Lower leg skin (tissue), 4 donors: ENCODE results near the gene HINT2. TPM values are rescaled to one million over a fixed set of nuclear protein-coding genes. Genes with fewer than 3 reads are reported as not detected.

ENCODE experiments used
- DNase-seq, 2 donors: peaks; one replicate each; pipeline ENCODE4 v3.0.0-alpha.2; 2019; ENCODE audit warnings: low spot score in 2 of 2
- H3K4me3 ChIP-seq: fragments of 200-600 bp; sonication (generic); 2 replicates; pipeline ENCODE4 v1.5.1; 2017; ENCODE audit warnings: mild to moderate bottlenecking, low read depth; ENCODE audit not compliant: poor library complexity, severe bottlenecking
- CTCF ChIP-seq, 3 donors: fragments of 450-650 bp; IDR thresholded peaks; one replicate each; pipeline ENCODE4 v1.5.1; 2016; ENCODE audit warnings: antibody characterized with exemption in 3 of 3, mild to moderate bottlenecking in 3 of 3, moderate library complexity in 2 of 3
- POLR2A ChIP-seq, 2 donors: fragments of 450-650 bp; IDR thresholded peaks; one replicate each; pipeline ENCODE4 v1.6.1; 2016 to 2017; ENCODE audit warnings: antibody characterized with exemption in 2 of 2, mild to moderate bottlenecking in 1 of 2, moderate library complexity in 1 of 2
- WGBS, 2 donors: methylation state at CpG; one replicate each; pipeline ENCODE4 v1.1.5; 2018; 5-methylcytosine and 5-hydroxymethylcytosine counted together
- intact Hi-C: fragments of 100-400 bp; cut with DNase I; formaldehyde crosslinking; loops from one replicate; pipeline ENCODE4 v1.15.0; 2023; ENCODE audit warnings: low total_unique reads
- total RNA-seq, 4 donors: library from RNA; depleted of rRNA; stranded (reverse); fragments of >200 nt; gene quantifications; one replicate each; pipeline ENCODE4 v1.1.0, GENCODE V29; 2016

Gene HINT2
- total RNA-seq, 4 donors from 2014 or later: 17.8 to 27.9 (median 19.9) TPM

GRCh38 chr9:35832814-35833213 is 18.0 kb upstream of the HINT2 start:
- intact Hi-C loops: no loop called here
- TF ChIP-seq POLR2A (IDR thresholded peaks at IDR 0.05): no peak
- no peak for TF ChIP-seq CTCF (IDR thresholded peaks at IDR 0.05)
- 70 to 83% methylated on average over 5 of the region's 5 CpGs for WGBS, 2 donors
- no peak overlapping the region for H3K4me3 ChIP-seq
- DNase-seq: no peak

GRCh38 chr9:35831040-35831439 is 16.2 kb upstream of the HINT2 start:
- no peak overlapping the region for H3K4me3 ChIP-seq
- TF ChIP-seq POLR2A (IDR thresholded peaks at IDR 0.05) (no peak), CTCF (IDR thresholded peaks at IDR 0.05) (no peak)
- intact Hi-C loops: no loop called here
- DNase-seq: no peak
- 79 to 80% methylated on average over 4 of the region's 4 CpGs for WGBS, 2 donors

GRCh38 chr9:35829764-35830096 is 14.9 kb upstream of the HINT2 start:
- WGBS, 2 donors: 54 to 75% methylated on average over 2 of the region's 2 CpGs
- TF ChIP-seq CTCF (IDR thresholded peaks at IDR 0.05): no peak
- intact Hi-C loops: no loop called here
- H3K4me3 ChIP-seq: no peak overlapping the region
- no peak for DNase-seq

- intact Hi-C loops: no loop called here
- peak within 1 kb of the TSS; percentile 44 for H3K4me3 ChIP-seq
- TF ChIP-seq POLR2A (IDR thresholded peaks at IDR 0.05): no peak
- TF ChIP-seq CTCF (IDR thresholded peaks at IDR 0.05): no peak
- peak; percentile 97 to 100 for DNase-seq
- WGBS, 2 donors: 2% methylated on average over 16 to 28 of the region's 53 CpGs
Observed at GRCh38 chr9:35829084-35829763, 14.4 kb upstream of the HINT2 start, which contains the start of gene TMEM8B. TSS of gene TMEM8B (plus strand) at chr9:35829228. CDS start at chr9:35829448, 220 bp downstream.

- TF ChIP-seq CTCF (IDR thresholded peaks at IDR 0.05) (no peak), POLR2A (IDR thresholded peaks at IDR 0.05) (no peak)
- peak within 1 kb of the TSS; percentile 44 for H3K4me3 ChIP-seq
- peak in 1 of 2 donors; percentile 91 for DNase-seq
- intact Hi-C loops: no loop called here
- WGBS, 2 donors: 4 to 5% methylated on average over 18 to 21 of the region's 21 CpGs
Observed at GRCh38 chr9:35828716-35829083, 13.9 kb upstream of the HINT2 start, which contains the start of gene FAM221B. TSS of gene FAM221B (minus strand) at chr9:35828732. CDS start at chr9:35826161, 2,571 bp downstream.

- intact Hi-C loops: no loop called here
- no peak for DNase-seq
- no peak overlapping the region for H3K4me3 ChIP-seq
- TF ChIP-seq CTCF (IDR thresholded peaks at IDR 0.05) (no peak), POLR2A (IDR thresholded peaks at IDR 0.05) (no peak)
- WGBS, 2 donors: 64 to 65% methylated on average over 3 of the region's 3 CpGs
Observed at GRCh38 chr9:35827486-35827885, 12.6 kb upstream of the HINT2 start.
